ENCODE results near the gene ZNF385B.

Gene ZNF385B

GRCh38 chr2:179551539-179552045 lies 309.8 kb downstream of the ZNF385B start:
- in situ Hi-C loops (cut with MboI; ENCODE audit: low pct_unique_long_range_greater_than_20kb, low sequenced_read_pairs, unreplicated experiment) = no loop called here
- DNase-seq (ENCODE audit: low spot score) = no peak
- TF ChIP-seq, protein P1, sequence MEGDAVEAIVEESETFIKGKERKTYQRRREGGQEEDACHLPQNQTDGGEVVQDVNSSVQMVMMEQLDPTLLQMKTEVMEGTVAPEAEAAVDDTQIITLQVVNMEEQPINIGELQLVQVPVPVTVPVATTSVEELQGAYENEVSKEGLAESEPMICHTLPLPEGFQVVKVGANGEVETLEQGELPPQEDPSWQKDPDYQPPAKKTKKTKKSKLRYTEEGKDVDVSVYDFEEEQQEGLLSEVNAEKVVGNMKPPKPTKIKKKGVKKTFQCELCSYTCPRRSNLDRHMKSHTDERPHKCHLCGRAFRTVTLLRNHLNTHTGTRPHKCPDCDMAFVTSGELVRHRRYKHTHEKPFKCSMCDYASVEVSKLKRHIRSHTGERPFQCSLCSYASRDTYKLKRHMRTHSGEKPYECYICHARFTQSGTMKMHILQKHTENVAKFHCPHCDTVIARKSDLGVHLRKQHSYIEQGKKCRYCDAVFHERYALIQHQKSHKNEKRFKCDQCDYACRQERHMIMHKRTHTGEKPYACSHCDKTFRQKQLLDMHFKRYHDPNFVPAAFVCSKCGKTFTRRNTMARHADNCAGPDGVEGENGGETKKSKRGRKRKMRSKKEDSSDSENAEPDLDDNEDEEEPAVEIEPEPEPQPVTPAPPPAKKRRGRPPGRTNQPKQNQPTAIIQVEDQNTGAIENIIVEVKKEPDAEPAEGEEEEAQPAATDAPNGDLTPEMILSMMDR (IDR thresholded peaks at IDR 0.05; ENCODE audit: extremely low read depth, insufficient read depth, missing control alignments) = no peak

DNA sequence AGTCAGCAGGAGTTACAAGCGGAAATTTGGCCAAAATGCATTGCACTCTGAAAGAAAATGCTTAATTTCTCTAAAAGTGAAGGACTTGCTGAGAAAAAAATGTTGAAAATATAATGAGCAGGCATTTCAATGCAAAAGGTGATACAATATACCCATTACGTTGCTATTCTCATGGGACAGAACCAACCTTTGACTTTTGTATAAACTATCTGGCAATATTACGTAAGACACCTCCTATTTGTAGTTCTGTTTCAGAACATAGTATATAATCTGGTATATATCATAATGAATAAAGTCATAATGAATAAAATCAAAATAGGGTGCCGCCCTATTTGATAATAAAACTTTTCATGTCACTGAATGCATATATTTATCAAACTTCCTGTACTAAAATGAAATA lies 310.6 kb downstream of the ZNF385B start:
- in situ Hi-C loops (cut with MboI; ENCODE audit: low pct_unique_long_range_greater_than_20kb, low sequenced_read_pairs, unreplicated experiment) = no loop called here
- TF ChIP-seq, protein P1 (IDR thresholded peaks at IDR 0.05; ENCODE audit: extremely low read depth, insufficient read depth, missing control alignments) = no peak

GRCh38 chr2:179550214-179550613 lies 311.2 kb downstream of the ZNF385B start:
- DNase-seq (ENCODE audit: low spot score) = no peak
- TF ChIP-seq, protein P1 (IDR thresholded peaks at IDR 0.05; ENCODE audit: extremely low read depth, insufficient read depth, missing control alignments) = no peak
- in situ Hi-C loops (cut with MboI; ENCODE audit: low pct_unique_long_range_greater_than_20kb, low sequenced_read_pairs, unreplicated experiment) = no loop called here

More for the DNA sequence above, 310.6 kb downstream of the ZNF385B start:
- no peak for DNase-seq (ENCODE audit: low spot score)

DNA sequence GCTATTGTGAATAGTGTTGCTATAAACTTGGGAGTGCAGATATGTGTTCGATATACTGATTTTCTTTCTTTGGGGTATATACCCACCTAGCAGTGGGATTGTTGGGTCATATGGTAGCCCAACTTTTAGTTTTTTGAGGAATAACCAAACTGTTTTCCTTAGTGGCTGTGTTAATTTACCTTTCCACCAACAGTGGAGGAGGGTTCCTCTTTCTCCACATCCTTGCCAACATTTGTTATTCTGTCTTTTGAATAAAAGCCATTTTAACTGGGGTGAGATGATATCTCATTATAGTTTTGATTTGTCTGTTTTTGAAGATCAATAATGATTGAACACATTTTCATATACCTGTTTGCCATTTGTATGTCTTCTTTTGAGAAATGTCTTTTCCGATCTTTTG lies 314.8 kb downstream of the ZNF385B start:
- no peak for DNase-seq (ENCODE audit: low spot score)
- TF ChIP-seq, protein P1 (IDR thresholded peaks at IDR 0.05; ENCODE audit: extremely low read depth, insufficient read depth, missing control alignments) = no peak
- in situ Hi-C loops (cut with MboI; ENCODE audit: low pct_unique_long_range_greater_than_20kb, low sequenced_read_pairs, unreplicated experiment) = no loop called here

- no peak for DNase-seq (ENCODE audit: low spot score)
- in situ Hi-C loops (cut with MboI; ENCODE audit: low pct_unique_long_range_greater_than_20kb, low sequenced_read_pairs, unreplicated experiment) = no loop called here
- TF ChIP-seq, protein P1 (IDR thresholded peaks at IDR 0.05; ENCODE audit: extremely low read depth, insufficient read depth, missing control alignments) = no peak
Observed at GRCh38 chr2:179545024-179545423, 316.4 kb downstream of the ZNF385B start.

DNA sequence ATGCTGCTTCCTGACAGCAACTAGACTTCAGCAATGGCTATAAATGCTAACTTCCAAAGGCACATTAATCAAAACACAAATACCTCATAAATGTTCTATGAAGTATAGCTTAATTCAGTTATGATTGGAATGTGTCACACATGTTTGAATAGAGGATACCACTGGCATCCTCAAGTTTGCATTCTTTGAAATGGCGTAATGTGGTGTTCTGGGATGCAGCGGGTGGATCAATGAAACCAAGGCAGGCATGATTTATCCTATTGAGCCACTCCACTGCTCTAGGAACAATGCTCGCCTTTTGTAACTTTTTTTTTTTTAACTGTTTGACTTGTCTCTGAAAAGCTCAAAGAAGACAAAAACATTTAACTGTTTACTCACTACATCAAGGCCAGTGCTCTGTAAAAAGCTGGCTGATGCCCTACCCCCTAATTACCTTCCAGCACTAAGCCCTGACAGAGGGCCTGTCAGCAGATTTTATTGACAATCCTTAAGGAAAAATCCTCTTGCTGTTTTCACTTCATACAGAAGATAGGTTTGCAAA lies 318.0 kb downstream of the ZNF385B start:
- TF ChIP-seq, protein P1 (IDR thresholded peaks at IDR 0.05; ENCODE audit: extremely low read depth, insufficient read depth, missing control alignments) = no peak
- in situ Hi-C loops (cut with MboI; ENCODE audit: low pct_unique_long_range_greater_than_20kb, low sequenced_read_pairs, unreplicated experiment) = no loop called here
- DNase-seq (ENCODE audit: low spot score) = no peak
